ENCODE data around the gene SLC9A1.

The SLC9A1 gene

DNA sequence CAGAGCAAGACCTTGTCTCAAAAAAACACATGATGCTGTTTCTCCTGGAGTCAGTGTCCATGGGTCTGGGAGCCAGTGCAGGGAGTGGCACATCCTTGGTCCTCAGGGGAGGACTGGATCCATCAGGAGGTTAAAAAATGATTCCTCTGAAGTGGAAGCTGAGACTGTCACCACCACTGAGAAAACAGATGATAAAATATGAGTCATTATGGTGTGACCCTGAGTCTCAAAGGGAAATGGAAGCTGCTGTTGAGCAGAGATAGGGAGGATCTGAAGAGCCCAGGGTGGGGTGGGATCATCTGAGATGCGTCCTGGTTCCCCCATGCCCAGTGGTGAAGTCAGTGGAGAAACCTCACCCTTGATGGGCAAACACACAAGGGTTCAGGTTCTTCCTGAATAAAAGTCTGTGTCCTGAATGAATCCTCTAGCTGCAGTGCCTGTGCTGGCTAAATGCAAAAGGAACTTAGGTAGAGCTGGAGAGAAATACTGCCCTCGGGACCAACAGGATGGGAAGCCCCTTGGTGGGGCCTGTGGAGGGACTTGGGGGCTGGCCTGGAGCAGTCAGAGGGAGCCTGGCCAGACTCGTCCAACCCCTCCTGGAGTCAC lies 80.6 kb downstream of the SLC9A1 start:
- Histone ChIP-seq H3K27me3 (ENCODE audit: insufficient read depth, low read depth) (peaks cover 2% of the 10 kb centered on the region; the same call in 1 of the 2 replicates), H3K4me1 (ENCODE audit: low read depth, poor library complexity, severe bottlenecking) (no peaks in the 10 kb centered on the region), H3K9ac (no peak overlapping the region), H4K20me1 (ENCODE audit: insufficient read depth) (no peaks in the 10 kb centered on the region), H3K27ac (no peak overlapping the region), H3K36me3 (ENCODE audit: insufficient read depth) (no peaks in the 10 kb centered on the region), H3K4me3 (IDR thresholded peaks at IDR 0.05; ENCODE audit: insufficient read depth, low read depth, low read length) (no peak overlapping the region), H2AFZ (ENCODE audit: low read depth) (no peak overlapping the region), H3K4me2 (no peak overlapping the region), H3K79me2 (ENCODE audit: insufficient read depth, low read depth) (no peaks in the 10 kb centered on the region)
- TF ChIP-seq, protein P1, sequence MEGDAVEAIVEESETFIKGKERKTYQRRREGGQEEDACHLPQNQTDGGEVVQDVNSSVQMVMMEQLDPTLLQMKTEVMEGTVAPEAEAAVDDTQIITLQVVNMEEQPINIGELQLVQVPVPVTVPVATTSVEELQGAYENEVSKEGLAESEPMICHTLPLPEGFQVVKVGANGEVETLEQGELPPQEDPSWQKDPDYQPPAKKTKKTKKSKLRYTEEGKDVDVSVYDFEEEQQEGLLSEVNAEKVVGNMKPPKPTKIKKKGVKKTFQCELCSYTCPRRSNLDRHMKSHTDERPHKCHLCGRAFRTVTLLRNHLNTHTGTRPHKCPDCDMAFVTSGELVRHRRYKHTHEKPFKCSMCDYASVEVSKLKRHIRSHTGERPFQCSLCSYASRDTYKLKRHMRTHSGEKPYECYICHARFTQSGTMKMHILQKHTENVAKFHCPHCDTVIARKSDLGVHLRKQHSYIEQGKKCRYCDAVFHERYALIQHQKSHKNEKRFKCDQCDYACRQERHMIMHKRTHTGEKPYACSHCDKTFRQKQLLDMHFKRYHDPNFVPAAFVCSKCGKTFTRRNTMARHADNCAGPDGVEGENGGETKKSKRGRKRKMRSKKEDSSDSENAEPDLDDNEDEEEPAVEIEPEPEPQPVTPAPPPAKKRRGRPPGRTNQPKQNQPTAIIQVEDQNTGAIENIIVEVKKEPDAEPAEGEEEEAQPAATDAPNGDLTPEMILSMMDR (conservative IDR thresholded peaks at IDR 0.05; ENCODE audit: low read depth, low read length) = no peak

DNA sequence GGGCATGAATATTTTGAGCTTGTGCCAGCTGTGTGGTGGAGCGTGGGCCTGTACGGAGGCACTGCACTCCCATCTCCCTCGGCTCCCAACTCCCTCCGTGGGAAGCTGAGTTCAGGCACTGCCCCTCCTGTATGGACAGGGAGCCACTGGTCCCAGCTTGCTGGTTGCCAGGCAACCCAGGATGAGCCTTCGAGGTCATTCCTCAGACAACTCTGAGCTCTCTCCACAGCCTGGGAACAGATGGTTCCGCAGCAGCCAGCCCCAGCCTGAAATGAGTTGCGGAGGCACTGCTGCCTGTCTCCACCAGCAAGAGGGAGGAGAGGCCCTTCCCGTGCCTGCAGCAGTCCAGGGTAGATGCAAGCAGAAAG lies 83.9 kb downstream of the SLC9A1 start:
- Histone ChIP-seq H3K4me1 (ENCODE audit: low read depth, poor library complexity, severe bottlenecking) (no peaks in the 10 kb centered on the region), H3K36me3 (ENCODE audit: insufficient read depth) (no peaks in the 10 kb centered on the region), H3K79me2 (ENCODE audit: insufficient read depth, low read depth) (no peaks in the 10 kb centered on the region), H3K27me3 (ENCODE audit: insufficient read depth, low read depth) (no peaks in the 10 kb centered on the region; the same call in 1 of the 2 replicates), H4K20me1 (ENCODE audit: insufficient read depth) (no peaks in the 10 kb centered on the region), H3K4me2 (no peak overlapping the region), H3K27ac (no peak overlapping the region), H3K4me3 (IDR thresholded peaks at IDR 0.05; ENCODE audit: insufficient read depth, low read depth, low read length) (no peak overlapping the region), H2AFZ (ENCODE audit: low read depth) (no peak overlapping the region), H3K9ac (no peak overlapping the region)
- TF ChIP-seq, protein P1 (conservative IDR thresholded peaks at IDR 0.05; ENCODE audit: low read depth, low read length) = no peak

DNA sequence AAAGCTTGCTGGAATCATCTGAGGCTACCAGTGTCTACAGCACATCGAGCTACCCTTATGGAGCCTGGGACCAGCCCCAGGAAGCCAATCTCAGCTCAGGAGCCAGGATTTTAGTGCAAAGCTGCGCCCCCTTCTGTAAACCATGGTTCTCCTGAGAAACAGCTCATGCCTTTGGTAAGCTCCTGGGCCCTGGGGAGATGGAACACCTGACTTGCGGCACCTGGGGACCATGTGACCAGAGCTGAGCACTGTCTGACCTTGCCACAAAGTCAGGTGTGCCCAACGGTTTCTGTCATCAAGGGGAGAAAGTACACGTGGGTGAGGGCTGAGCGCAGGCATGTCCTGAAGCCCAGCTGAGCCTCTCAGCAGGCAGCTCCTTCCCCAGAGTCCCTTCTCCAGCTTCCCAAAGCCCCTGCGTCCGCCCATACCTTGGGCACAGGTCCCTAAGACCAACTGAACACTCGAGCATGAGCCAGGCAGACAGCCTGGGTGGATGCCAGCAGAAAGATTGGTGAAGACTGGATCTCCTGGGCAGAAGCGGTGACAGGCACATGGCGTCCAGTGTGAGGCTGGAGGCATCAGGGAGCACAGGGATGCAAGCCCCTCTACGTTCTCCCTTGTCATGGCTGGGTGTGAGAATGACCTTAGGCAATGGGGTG lies 84.4 kb downstream of the SLC9A1 start:
- H3K27me3 ChIP-seq (ENCODE audit: insufficient read depth, low read depth) = no peaks in the 10 kb centered on the region; the same call in 1 of the 2 replicates
- no peak overlapping the region for H2AFZ ChIP-seq (ENCODE audit: low read depth)
- H3K27ac ChIP-seq = no peak overlapping the region
- H3K9ac ChIP-seq = no peak overlapping the region
- TF ChIP-seq, protein P1 (conservative IDR thresholded peaks at IDR 0.05; ENCODE audit: low read depth, low read length) = no peak
- no peaks in the 10 kb centered on the region for H3K4me1 ChIP-seq (ENCODE audit: low read depth, poor library complexity, severe bottlenecking)
- no peak overlapping the region for H3K4me3 ChIP-seq (IDR thresholded peaks at IDR 0.05; ENCODE audit: insufficient read depth, low read depth, low read length)
- H3K36me3 ChIP-seq (ENCODE audit: insufficient read depth) = no peaks in the 10 kb centered on the region
- H3K4me2 ChIP-seq = no peak overlapping the region
- no peaks in the 10 kb centered on the region for H4K20me1 ChIP-seq (ENCODE audit: insufficient read depth)
- H3K79me2 ChIP-seq (ENCODE audit: insufficient read depth, low read depth) = no peaks in the 10 kb centered on the region

DNA sequence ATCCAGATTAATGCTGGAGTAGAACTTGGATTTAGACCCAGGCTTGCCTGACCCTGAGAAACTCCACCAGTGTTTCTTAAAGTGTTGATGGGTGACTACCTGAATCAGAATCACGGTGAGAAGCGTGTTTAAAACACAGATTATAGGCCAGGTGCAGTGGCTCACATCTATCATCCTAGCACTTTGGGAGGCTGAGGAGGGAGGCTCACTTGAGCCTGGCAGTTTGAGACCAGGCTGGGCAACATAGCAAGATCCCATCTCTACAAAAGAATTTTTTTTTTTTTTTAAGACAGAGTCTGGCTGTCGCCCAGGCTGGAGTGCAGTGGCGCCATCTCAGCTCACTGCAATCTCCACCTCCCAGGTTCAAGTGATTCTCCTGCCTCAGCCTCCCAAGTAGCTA lies 86.0 kb downstream of the SLC9A1 start:
- H3K9ac ChIP-seq = no peak overlapping the region
- H3K79me2 ChIP-seq (ENCODE audit: insufficient read depth, low read depth) = no peaks in the 10 kb centered on the region
- no peak overlapping the region for H3K4me2 ChIP-seq
- H3K36me3 ChIP-seq (ENCODE audit: insufficient read depth) = no peaks in the 10 kb centered on the region
- no peaks in the 10 kb centered on the region; the same call in 1 of the 2 replicates for H3K27me3 ChIP-seq (ENCODE audit: insufficient read depth, low read depth)
- H4K20me1 ChIP-seq (ENCODE audit: insufficient read depth) = no peaks in the 10 kb centered on the region
- H3K4me3 ChIP-seq (IDR thresholded peaks at IDR 0.05; ENCODE audit: insufficient read depth, low read depth, low read length) = no peak overlapping the region
- TF ChIP-seq, protein P1 (conservative IDR thresholded peaks at IDR 0.05; ENCODE audit: low read depth, low read length) = no peak
- H3K4me1 ChIP-seq (ENCODE audit: low read depth, poor library complexity, severe bottlenecking) = no peaks in the 10 kb centered on the region
- H3K27ac ChIP-seq = no peak overlapping the region
- no peak overlapping the region for H2AFZ ChIP-seq (ENCODE audit: low read depth)
